GM12872 (cell line): ENCODE data around the gene PWWP2B.

Experiments used
- TF ChIP-seq, protein P1 (sequence below): IDR thresholded peaks from 3 replicates; pipeline ENCODE4 v1.5.1; 2011; ENCODE audit warnings: low read depth, mild to moderate bottlenecking, low read length, moderate library complexity; ENCODE audit not compliant: insufficient read depth

Gene PWWP2B

DNA sequence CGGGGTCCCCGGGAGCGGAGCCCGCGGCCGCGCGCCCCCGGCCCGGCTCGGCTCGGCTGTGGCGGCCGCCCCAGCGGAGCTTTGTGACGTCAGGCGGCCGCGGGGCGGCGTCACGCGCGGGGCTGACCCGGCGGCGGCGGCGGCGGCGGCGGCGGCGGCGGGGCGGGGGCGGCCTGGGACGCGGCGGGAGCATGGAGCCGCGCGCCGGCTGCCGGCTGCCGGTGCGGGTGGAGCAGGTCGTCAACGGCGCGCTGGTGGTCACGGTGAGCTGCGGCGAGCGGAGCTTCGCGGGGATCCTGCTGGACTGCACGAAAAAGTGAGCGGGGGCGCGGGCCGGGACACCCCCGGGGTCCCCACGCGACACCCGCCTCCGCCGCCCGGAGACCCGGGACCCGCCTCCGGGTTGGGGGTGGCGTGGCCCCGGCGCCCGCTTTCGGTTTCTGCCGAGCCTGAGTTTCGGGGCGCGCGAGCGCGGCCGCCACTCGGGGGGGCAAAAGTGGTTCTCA, at the start of gene PWWP2B:
Gene PWWP2B (plus strand): TSS at position 165 of the 506 bp plus-strand sequence. CDS start 27 bp downstream, at position 192.
- TF ChIP-seq, protein P1, sequence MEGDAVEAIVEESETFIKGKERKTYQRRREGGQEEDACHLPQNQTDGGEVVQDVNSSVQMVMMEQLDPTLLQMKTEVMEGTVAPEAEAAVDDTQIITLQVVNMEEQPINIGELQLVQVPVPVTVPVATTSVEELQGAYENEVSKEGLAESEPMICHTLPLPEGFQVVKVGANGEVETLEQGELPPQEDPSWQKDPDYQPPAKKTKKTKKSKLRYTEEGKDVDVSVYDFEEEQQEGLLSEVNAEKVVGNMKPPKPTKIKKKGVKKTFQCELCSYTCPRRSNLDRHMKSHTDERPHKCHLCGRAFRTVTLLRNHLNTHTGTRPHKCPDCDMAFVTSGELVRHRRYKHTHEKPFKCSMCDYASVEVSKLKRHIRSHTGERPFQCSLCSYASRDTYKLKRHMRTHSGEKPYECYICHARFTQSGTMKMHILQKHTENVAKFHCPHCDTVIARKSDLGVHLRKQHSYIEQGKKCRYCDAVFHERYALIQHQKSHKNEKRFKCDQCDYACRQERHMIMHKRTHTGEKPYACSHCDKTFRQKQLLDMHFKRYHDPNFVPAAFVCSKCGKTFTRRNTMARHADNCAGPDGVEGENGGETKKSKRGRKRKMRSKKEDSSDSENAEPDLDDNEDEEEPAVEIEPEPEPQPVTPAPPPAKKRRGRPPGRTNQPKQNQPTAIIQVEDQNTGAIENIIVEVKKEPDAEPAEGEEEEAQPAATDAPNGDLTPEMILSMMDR = no peak

DNA sequence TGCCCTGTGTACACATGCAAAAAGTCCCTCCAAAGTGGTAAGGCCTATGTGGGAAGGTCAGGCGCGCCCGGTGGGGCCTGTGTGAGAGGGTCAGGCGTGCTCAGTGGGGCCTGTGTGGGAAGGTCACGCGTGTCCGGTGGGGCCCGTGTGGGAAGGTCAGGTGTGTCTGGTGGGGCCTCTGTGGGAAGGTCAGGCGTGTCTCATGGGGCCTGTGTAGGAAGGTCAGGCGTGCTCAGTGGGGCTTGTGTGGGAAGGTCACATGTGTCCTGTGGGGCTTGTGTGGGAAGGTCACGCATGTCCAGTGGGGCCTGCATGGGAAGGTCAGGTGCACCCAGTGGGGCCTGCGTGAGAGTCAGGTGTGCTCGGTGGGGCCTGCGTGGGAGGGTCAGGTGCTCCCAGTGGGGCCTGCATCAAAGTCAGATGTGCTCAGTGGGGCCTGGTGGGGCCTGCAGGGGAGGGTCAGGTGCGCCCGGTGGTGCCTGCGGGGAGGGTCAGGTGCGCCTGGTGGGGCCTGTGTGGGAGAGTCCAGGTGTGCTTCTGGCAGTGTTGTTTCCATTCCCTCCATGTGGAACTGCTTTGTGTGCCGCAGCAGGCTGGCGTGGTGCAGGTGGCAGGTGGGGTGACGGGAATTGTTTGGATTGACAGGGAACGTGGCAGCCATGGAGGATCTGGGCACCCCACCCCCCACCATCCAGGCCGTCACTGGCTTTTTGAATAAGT, 49.6 kb upstream of the PWWP2B start:
- TF ChIP-seq, protein P1 = no peak

DNA sequence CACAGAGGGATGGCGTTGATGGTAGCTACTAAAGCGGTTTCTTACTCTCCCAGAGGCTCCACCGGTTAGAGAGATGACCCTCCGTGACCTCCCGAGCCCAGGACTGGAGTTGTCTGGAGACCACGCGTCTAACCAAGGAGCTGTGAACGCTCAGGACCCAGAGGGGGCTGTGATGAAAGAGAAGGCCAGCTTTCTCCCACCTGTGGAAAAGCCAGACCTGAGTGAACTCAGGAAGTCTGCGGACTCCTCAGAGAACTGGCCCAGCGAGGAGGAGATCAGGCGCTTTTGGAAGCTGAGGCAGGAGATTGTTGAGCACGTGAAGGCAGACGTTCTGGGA, 49.1 kb upstream of the PWWP2B start:
- TF ChIP-seq, protein P1 = no peak

GRCh38 chr10:132349766-132350165, 47.2 kb upstream of the PWWP2B start:
- TF ChIP-seq, protein P1 = no peak

GRCh38 chr10:132350391-132350790, 46.6 kb upstream of the PWWP2B start:
- TF ChIP-seq, protein P1 = no peak

- TF ChIP-seq, protein P1 = no peak
Observed at GRCh38 chr10:132350946-132351345, 46.1 kb upstream of the PWWP2B start.

DNA sequence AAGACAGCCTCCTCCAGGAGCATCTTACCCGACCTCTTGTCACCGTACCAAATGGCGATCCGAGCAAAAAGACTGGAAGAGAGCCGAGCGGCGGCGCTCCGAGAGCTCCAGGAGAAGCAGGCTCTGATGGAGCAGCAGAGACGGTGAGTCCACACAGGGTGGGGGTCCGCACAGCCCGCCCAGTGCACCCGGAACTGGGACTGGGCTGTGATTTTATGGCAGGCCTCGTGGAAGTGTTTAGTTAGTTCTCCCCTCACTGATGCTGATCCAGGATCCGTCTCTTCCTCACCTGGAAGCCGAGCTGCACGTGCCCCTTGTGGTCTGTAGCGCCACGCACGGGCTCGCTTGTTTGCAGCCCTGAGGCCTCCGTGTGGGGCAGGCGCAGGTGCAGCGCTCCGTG, 45.4 kb upstream of the PWWP2B start:
- TF ChIP-seq, protein P1 = no peak
